HAP-1 (cell line): ENCODE results near the gene RNMT.
"Not testable (repeated sequence)": the region's sequence is repeated elsewhere in the genome, so short reads cannot be mapped to it uniquely, and the experiment has no call there.

Experiments
- DNase-seq, 2 experiments: peaks; one replicate each; pipeline ENCODE4 v3.0.0-alpha.2; 2016 to 2020; ENCODE audit warnings: low spot score in 2 of 2
- H3K27me3 ChIP-seq: fragments of 250-450 bp; sonication (Bioruptor Pico); 2 replicates; pipeline ENCODE4 v1.5.1; 2020; ENCODE audit warnings: low read depth, mild to moderate bottlenecking, moderate library complexity
- H3K36me3 ChIP-seq: fragments of 250-450 bp; sonication (Bioruptor Pico); replicated peaks from 2 replicates; pipeline ENCODE4 v1.5.1; 2020; ENCODE audit warnings: mild to moderate bottlenecking
- H3K4me1 ChIP-seq: fragments of 250-450 bp; sonication (Bioruptor Pico); 2 replicates; pipeline ENCODE4 v1.5.1; 2020; ENCODE audit warnings: mild to moderate bottlenecking
- H3K4me3 ChIP-seq: fragments of 250-450 bp; sonication (Bioruptor Pico); 2 replicates; pipeline ENCODE4 v1.5.1; 2020; ENCODE audit warnings: mild to moderate bottlenecking, moderate library complexity
- H3K9me3 ChIP-seq: fragments of 250-450 bp; sonication (Bioruptor Pico); 2 replicates; pipeline ENCODE4 v1.5.1; 2020; ENCODE audit warnings: mild to moderate bottlenecking, moderate library complexity
- in situ Hi-C: fragments of 300-500 bp; cut with MboI; formaldehyde crosslinking; loops from 3 replicates; pipeline ENCODE4 v1.14.3; 2020; ENCODE audit warnings: low sequenced_read_pairs, inconsistent platforms, mixed read lengths

Gene RNMT

DNA sequence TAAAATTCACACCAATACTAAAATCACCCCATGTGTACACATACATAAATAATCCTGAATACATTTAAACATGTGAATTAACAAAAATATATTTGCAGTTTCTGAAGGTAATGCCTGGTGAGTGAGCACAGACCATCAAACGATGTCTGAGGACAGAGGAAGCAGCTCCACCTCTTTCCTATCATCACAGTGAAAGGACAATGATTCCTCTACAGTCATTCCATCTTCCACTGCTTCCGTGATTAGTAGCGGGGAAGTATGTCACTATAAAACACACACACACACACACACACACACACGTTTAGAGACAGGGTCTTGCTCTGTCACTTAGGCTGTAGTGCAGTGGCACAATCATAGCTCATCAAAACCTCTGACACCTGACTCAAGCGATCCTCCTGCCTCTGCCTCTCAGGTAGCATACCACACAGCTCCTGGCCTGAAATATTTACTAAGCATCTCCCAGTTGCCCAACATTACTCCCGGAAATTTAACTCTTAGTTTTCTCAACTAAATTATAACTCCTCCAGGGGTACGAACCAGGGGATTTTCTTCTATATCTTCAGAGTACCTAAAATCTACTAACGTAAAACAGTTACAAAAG lies 12.9 kb upstream of the RNMT start:
- H3K4me1 ChIP-seq: no peaks in the 10 kb centered on the region
- in situ Hi-C loops: no loop called here
- H3K9me3 ChIP-seq: peaks cover 2% of the 10 kb centered on the region; the same call in 1 of the 2 replicates
- no peak for DNase-seq
- no peaks in the 10 kb centered on the region for H3K27me3 ChIP-seq
- no peak overlapping the region for H3K4me3 ChIP-seq
- no peaks in the 10 kb centered on the region for H3K36me3 ChIP-seq

DNA sequence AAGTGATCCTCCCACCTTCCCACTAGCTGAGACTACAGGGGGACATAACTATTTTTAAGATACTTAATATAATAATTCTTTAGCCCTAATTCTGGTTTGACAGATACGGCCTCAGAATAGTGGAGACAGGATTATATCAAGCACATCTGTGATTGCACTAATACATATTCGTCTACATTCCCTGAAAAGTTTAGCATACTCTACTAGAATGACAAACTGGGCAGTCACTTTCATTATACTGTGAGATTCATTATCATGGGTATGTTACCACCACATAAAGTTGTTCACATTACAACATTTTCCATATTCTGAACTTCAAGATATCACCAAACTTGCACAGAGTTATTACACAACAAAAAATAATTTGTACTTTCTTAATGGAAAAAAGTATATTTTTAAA lies 11.1 kb upstream of the RNMT start:
- H3K27me3 ChIP-seq: no peaks in the 10 kb centered on the region
- no peaks in the 10 kb centered on the region for H3K4me1 ChIP-seq
- DNase-seq: no peak
- H3K4me3 ChIP-seq: no peak overlapping the region
- peaks cover 2% of the 10 kb centered on the region; the same call in 1 of the 2 replicates for H3K9me3 ChIP-seq
- no peaks in the 10 kb centered on the region for H3K36me3 ChIP-seq
- in situ Hi-C loops: no loop called here

DNA sequence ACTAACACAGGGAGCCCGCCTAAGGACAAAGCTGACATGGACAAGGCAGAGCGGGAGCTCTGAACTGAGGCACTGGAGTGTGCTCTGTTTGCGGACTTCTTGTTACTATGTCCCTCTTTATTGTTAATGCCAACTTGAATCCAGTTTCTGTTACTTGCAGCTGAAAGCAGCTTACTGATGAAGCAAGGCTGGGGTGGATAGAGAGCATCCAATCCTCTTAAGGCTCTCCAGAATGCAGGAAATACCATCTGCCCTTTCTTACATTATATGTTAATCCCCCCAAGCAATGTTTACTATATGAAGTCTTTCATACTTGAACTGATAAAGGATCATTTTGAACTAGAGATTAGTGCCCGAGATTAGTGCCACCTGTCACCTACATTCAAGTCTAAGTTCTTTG lies 9.6 kb upstream of the RNMT start:
- Histone ChIP-seq H3K36me3 (peaks cover 4% of the 10 kb centered on the region; the same call in 1 of the 2 replicates), H3K9me3 (peaks cover 2% of the 10 kb centered on the region; the same call in 1 of the 2 replicates), H3K4me3 (no peak overlapping the region), H3K27me3 (no peaks in the 10 kb centered on the region), H3K4me1 (no peaks in the 10 kb centered on the region)
- no peak for DNase-seq
- in situ Hi-C loops: no loop called here

DNA sequence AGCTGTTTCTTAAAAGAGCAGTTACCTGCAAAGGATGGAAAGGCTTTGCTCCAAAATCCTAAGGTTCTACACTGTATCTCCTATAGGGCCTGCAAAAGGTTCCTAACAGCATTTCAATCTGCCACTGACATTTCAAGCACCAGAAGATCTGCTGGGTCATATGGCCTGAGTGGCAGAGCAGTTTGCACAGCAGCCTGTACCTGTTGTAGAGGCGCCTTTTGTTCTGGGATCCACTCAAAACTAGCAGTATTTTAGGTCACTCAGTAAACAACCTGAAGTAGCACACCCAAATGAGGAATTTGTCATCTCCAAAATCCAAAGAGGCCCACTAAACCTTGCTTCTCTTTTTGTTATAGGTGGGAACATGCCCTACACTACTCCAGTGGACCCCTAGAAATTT lies 6.3 kb upstream of the RNMT start:
- peaks cover 4% of the 10 kb centered on the region; the same call in 1 of the 2 replicates for H3K36me3 ChIP-seq
- peaks cover 7% of the 10 kb centered on the region for H3K4me1 ChIP-seq
- H3K4me3 ChIP-seq: no peak overlapping the region
- peaks cover 2% of the 10 kb centered on the region; the same call in 1 of the 2 replicates for H3K9me3 ChIP-seq
- DNase-seq: no peak
- no peaks in the 10 kb centered on the region for H3K27me3 ChIP-seq
- in situ Hi-C loops: no loop called here

DNA sequence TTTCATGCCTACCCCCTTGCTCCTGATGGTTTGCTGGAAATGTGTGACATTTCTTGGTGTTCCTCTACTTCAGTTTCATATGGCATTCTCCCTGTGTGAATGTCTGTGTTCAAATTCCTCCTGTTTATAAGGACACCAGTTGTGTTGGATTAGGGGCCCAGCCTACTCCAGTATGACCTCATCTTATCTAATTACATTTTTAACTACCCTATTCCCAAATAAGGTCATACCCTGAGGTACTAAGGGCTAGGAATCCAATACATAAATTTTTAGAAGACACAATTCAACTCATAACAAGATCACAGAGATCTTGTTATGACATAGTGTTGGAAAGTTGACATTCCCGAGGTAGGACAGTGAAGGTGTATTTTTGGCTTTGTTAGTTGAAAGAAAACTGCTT lies 5.6 kb upstream of the RNMT start:
- peaks cover 4% of the 10 kb centered on the region; the same call in 1 of the 2 replicates for H3K36me3 ChIP-seq
- peaks cover 2% of the 10 kb centered on the region; the same call in 1 of the 2 replicates for H3K9me3 ChIP-seq
- DNase-seq: no peak
- in situ Hi-C loops: no loop called here
- H3K4me3 ChIP-seq: no peak overlapping the region
- peaks cover 7% of the 10 kb centered on the region for H3K4me1 ChIP-seq
- no peaks in the 10 kb centered on the region for H3K27me3 ChIP-seq

DNA sequence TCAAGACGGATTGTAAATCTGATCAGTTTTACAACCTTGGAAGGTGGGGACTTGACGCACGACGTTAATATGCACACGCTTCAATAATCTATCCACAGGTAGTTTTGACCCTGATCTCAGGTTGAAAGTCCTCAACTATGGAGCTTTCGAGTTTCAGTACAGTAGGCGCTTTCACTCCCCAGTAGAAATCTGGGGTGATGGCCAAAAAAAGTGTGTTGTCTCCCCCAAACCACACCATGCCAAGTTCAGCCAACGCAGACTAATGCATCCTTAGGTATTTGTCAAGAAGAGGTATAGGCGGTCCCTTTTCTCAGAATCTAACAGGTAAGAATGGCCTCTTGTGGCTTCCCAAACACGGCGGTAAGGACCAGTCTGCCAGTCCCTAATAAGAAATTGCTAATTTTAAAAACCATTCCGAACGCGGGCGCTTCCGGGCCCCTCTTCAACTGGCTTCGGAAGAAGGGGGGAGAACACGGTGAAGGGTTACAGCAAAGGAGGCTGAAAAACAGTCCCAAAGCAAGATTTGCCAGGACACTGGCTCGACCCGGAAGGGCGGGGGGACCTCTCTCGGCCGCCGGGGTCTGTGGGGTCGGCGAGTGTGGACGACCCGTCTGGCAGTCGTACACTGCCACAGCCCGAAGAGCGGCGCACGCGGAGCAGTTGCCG lies 774 bp upstream of the RNMT start:
- DNase-seq: no peak
- in situ Hi-C loops: no loop called here
- H3K4me1 ChIP-seq: peaks cover 10% of the 10 kb centered on the region
- peak overlapping the region; percentile 87 for H3K4me3 ChIP-seq
- no peaks in the 10 kb centered on the region for H3K9me3 ChIP-seq
- H3K36me3 ChIP-seq: peaks cover 7% of the 10 kb centered on the region
- no peaks in the 10 kb centered on the region for H3K27me3 ChIP-seq

DNA sequence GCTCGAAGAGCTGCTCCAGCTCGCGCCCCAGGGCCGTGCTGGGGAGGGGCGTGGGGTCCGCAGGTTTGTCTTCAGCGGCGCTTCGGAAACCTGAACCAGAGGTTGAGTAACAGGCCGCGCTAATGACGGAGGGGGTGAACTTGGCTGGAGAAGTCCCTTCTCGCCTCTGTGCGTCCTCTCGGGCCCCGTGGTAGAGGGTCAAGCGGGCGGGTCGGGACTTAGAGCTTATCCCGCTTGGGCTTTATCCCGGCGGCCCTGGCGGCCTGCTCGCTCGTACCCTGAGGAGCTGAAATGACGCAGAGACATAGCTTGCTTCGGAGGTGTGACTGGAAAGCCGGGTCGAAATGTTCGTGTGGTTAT lies 479 bp downstream of the RNMT start:
- Histone ChIP-seq H3K4me3 (peak overlapping the region; percentile 87), H3K36me3 (peaks cover 8% of the 10 kb centered on the region; the same call in 1 of the 2 replicates), H3K9me3 (no peaks in the 10 kb centered on the region), H3K27me3 (no peaks in the 10 kb centered on the region), H3K4me1 (peaks cover 10% of the 10 kb centered on the region)
- in situ Hi-C loops: no loop called here
- peak in 1 of 2 experiments; percentile 55 for DNase-seq

DNA sequence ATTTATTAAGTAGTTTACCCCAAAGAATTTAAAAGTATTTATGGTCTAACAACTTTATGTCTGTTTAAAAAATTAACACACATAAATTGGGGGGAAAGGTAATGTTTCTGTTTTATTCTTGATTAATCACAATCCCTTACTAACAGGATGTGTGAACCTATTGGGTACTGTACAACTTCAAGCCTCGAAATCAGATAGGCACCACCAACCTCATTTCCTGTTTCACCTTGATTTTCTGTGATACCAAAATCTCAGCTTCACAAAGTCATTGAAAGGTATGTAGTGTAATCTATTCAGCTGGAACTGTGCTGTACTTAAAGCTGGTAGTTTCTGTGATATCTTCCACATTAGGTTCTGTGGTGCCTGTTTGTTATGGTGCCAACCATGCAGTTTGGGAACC lies 4.0 kb downstream of the RNMT start:
- Histone ChIP-seq H3K27me3 (no peaks in the 10 kb centered on the region), H3K9me3 (no peaks in the 10 kb centered on the region), H3K4me1 (peaks cover 3% of the 10 kb centered on the region; the same call in 1 of the 2 replicates), H3K36me3 (peaks cover 18% of the 10 kb centered on the region), H3K4me3 (no peak overlapping the region)
- no peak for DNase-seq
- in situ Hi-C loops: no loop called here

DNA sequence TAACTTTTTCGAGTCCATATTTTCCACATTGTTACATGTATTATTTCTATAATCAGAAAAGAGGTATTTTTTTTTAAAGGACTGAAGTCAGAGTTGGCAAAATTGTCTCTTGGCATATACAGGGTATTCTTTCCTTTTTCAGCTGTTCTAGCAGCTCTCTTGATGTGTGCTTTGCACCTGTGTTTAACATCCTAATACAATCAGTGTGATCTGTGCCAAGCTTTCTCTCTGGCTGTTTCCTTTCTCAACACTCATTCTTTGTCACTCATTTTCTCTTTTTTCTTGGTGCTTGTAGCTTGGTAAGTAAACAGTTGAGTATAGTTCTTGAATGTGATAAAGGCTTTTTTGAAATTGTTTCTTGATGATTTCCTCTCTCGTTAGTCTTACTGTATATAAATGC lies 9.2 kb downstream of the RNMT start:
- H3K36me3 ChIP-seq: peaks cover 51% of the 10 kb centered on the region

DNA sequence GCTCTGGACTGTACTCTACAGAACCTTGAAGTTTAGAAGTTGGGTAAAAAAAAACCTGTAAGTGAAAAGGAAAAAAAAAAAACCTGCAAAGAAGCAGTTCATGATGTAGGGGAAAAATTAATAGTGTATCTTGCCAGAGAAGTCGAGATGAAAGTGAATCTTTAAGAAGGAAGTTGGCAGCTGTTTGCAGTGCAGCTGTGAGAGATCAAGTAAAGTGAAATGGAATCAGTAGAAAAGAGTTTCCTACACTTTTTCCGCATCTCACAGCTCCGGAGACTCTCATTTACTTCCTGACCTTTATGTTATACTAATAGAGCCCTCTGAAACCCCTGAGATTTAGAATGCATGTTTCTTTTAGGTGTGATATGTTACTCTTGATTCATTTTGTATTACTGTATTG lies 19.2 kb downstream of the RNMT start:
- peaks cover 40% of the 10 kb centered on the region for H3K36me3 ChIP-seq
- no peak for DNase-seq
- in situ Hi-C loops: no loop called here
- no peak overlapping the region for H3K4me3 ChIP-seq
- H3K27me3 ChIP-seq: no peaks in the 10 kb centered on the region
- H3K4me1 ChIP-seq: no peaks in the 10 kb centered on the region
- no peaks in the 10 kb centered on the region for H3K9me3 ChIP-seq

More for the DNA sequence above, 9.2 kb downstream of the RNMT start:
- Histone ChIP-seq H3K4me1 (no peaks in the 10 kb centered on the region), H3K27me3 (no peaks in the 10 kb centered on the region), H3K9me3 (no peaks in the 10 kb centered on the region), H3K4me3 (no peak overlapping the region)
- in situ Hi-C loops: no loop called here
- no peak for DNase-seq

DNA sequence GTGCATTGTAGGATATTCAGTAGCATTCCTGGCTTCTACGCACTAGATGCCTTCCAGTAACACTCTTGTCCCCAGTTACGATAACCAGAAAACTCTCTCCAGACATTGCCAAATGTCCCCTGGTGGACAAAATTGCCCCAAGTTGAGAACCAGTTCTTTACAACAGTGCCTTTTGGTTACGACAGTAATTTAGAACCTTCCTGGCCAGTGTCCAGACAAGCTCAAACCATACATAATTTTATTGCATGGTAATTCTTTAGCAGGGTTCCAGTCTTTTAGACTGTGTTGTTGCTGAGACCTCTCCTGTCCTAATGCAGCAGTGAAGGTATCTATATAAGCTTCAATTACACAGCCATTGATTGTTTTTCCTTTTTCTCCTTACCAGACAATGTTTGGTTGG lies 20.2 kb downstream of the RNMT start:
- DNase-seq: no peak
- Histone ChIP-seq H3K36me3 (peaks cover 41% of the 10 kb centered on the region), H3K27me3 (no peaks in the 10 kb centered on the region), H3K4me1 (no peaks in the 10 kb centered on the region), H3K4me3 (no peak overlapping the region), H3K9me3 (no peaks in the 10 kb centered on the region)
- in situ Hi-C loops: no loop called here

DNA sequence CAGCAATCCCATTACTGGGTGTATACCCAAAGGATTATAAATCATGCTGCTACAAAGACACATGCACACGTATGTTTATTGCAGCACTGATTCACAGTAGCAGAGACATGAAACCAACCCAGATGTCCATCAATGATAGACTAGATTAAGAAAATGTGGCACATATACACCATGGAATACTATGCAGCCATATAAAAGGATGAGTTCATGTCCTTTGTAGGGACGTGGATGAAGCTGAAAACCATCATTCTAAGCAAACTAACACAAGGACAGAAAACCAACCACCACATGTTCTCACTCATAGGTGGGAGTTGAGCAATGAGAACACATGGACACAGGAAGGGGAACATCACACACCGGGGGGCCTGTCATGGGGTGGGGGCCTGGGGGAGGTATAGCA lies 25.1 kb downstream of the RNMT start:
- H3K9me3 ChIP-seq, in situ Hi-C loops, H3K27me3 ChIP-seq, H3K4me1 ChIP-seq, H3K4me3 ChIP-seq, DNase-seq: not testable (repeated sequence)
- H3K36me3 ChIP-seq: peaks cover 42% of the 10 kb centered on the region

DNA sequence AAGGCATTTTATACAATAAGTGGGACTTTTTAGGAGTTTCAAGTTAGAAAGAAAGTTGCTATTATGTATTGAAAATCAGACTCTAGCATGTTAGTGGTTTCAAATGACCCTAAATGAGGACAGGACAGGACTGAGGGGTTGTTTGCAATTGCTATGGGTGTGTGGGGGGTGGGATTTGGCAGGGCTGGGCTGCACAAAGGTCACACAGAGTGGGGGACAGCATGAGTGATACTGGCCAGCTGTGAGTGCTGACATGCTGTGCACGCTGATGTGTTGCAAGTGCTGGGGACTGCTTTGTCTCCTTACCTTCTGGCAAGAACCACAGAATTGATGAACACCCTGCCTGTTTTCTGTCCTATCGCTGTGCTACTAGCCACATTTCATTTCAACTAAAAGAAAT lies 29.8 kb downstream of the RNMT start:
- H3K4me1 ChIP-seq: no peaks in the 10 kb centered on the region
- no peak overlapping the region for H3K4me3 ChIP-seq
- peaks cover 36% of the 10 kb centered on the region for H3K36me3 ChIP-seq
- DNase-seq: no peak
- no peaks in the 10 kb centered on the region for H3K9me3 ChIP-seq
- in situ Hi-C loops: no loop called here
- no peaks in the 10 kb centered on the region for H3K27me3 ChIP-seq

DNA sequence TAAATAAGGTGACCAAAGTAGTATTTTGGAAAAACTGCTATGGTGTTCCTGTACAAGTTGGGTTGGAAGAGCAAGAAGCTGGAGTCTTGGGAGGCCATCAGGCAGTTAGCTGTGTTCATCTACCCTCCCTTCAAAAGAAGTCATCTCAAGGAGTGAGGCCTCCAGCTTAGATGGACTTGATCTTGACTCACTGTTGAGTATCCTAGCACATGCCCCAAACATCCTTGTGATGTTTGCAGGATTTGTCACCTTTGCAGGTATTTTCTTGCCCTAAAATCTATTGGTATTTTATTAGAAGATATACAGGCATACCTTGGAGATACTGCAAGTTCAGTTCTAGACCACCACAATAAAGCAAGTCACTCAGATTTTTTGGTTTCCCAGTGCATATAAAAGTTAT lies 30.2 kb downstream of the RNMT start:
- Histone ChIP-seq H3K4me1 (no peaks in the 10 kb centered on the region), H3K36me3 (peaks cover 34% of the 10 kb centered on the region), H3K27me3 (no peaks in the 10 kb centered on the region), H3K4me3 (no peak overlapping the region), H3K9me3 (no peaks in the 10 kb centered on the region)
- in situ Hi-C loops: no loop called here
- DNase-seq: no peak
